Hepatocyte (in vitro differentiated cells): ENCODE results near the gene METTL23. TPM values are rescaled to one million over a fixed set of nuclear protein-coding genes. Genes with fewer than 3 reads are reported as not detected.
A peak's percentile ranks its signal among the peaks of the same experiment; 100 is the strongest.

Experiments used
- DNase-seq: peaks from one replicate; pipeline ENCODE4 v3.0.0-alpha.2; 2016; ENCODE audit warnings: low spot score
- H2AFZ ChIP-seq: fragments of 200-600 bp; sonication (generic); 2 replicates; pipeline ENCODE4 v1.6.0; 2016; ENCODE audit warnings: antibody characterized with exemption, mild to moderate bottlenecking
- H3K27ac ChIP-seq: fragments of 200-600 bp; sonication (generic); 2 replicates; pipeline ENCODE4 v1.5.1; 2016; ENCODE audit warnings: mild to moderate bottlenecking
- H3K27me3 ChIP-seq: fragments of 200-600 bp; sonication (generic); 2 replicates; pipeline ENCODE4 v1.6.1; 2016
- H3K36me3 ChIP-seq: fragments of 200-600 bp; sonication (generic); replicated peaks from 2 replicates; pipeline ENCODE4 v1.5.1; 2016; ENCODE audit warnings: low read depth; ENCODE audit not compliant: insufficient read depth
- H3K4me1 ChIP-seq: fragments of 200-600 bp; sonication (generic); 2 replicates; pipeline ENCODE4 v1.5.1; 2016; ENCODE audit warnings: mild to moderate bottlenecking, moderate library complexity; ENCODE audit not compliant: insufficient read depth
- H3K4me2 ChIP-seq: fragments of 200-600 bp; sonication (generic); 2 replicates; pipeline ENCODE4 v1.6.0; 2016
- H3K4me3 ChIP-seq: fragments of 200-600 bp; sonication (generic); 2 replicates; pipeline ENCODE4 v1.5.1; 2016; ENCODE audit warnings: mild to moderate bottlenecking
- H3K79me2 ChIP-seq: fragments of 200-600 bp; sonication (generic); 2 replicates; pipeline ENCODE4 v1.6.0; 2017; ENCODE audit warnings: mild to moderate bottlenecking
- H3K9me2 ChIP-seq: fragments of 200-600 bp; sonication (generic); replicated peaks from 2 replicates; pipeline ENCODE4 v1.6.0; 2017; ENCODE audit warnings: mild to moderate bottlenecking; ENCODE audit not compliant: insufficient read depth
- H3K9me3 ChIP-seq: fragments of 200-600 bp; sonication (generic); 2 replicates; pipeline ENCODE4 v1.5.1; 2016; ENCODE audit warnings: low read depth, mild to moderate bottlenecking
- H4K20me1 ChIP-seq: fragments of 200-600 bp; sonication (generic); 2 replicates; pipeline ENCODE4 v1.6.0; 2016; ENCODE audit warnings: mild to moderate bottlenecking; ENCODE audit not compliant: insufficient read depth, poor library complexity, severe bottlenecking
- EZH2 ChIP-seq: fragments of 200-600 bp; sonication (generic); IDR thresholded peaks from 2 replicates; pipeline ENCODE4 v1.6.1; 2016; ENCODE audit warnings: antibody characterized with exemption, mild to moderate bottlenecking, borderline replicate concordance
- EZH2phosphoT487 ChIP-seq: fragments of 200-600 bp; sonication (generic); IDR thresholded peaks from one replicate; pipeline ENCODE4 v1.6.1; 2018; ENCODE audit warnings: antibody characterized with exemption, mild to moderate bottlenecking, low read depth, moderate library complexity; ENCODE audit not compliant: unreplicated experiment, severe bottlenecking
- WGBS: methylation state at CpG from one replicate; pipeline ENCODE4 v1.1.6; 2016; ENCODE audit warnings: low lambda C conversion rate; ENCODE audit errors: missing lambda C conversion rate; 5-methylcytosine and 5-hydroxymethylcytosine counted together
- polyA plus RNA-seq: library from polyadenylated mRNA; unstranded; fragments of >200 nt; fragmentation: Nextera tagmentation; extraction: Ambion mirVana; gene quantifications from 2 replicates; pipeline ENCODE4 v1.2.1, GENCODE V29; 2016
- total RNA-seq: library from RNA; depleted of rRNA; stranded (reverse); fragments of >200 nt; gene quantifications from 2 replicates; pipeline ENCODE4 v1.2.3, GENCODE V29; 2014
- TF ChIP-seq, protein P1 (sequence below): fragments of 200-600 bp; sonication (generic); IDR thresholded peaks from 2 replicates; pipeline ENCODE4 v1.5.1; 2016; ENCODE audit warnings: antibody characterized with exemption, mild to moderate bottlenecking; ENCODE audit not compliant: poor library complexity

Gene METTL23
- total and polyA plus RNA-seq, 2 experiments from 2014 or later: 36.6 to 56.5 TPM

- H3K36me3 ChIP-seq: no peaks in the 10 kb centered on the region
- TF ChIP-seq EZH2: no peak
- TF ChIP-seq, protein P1, sequence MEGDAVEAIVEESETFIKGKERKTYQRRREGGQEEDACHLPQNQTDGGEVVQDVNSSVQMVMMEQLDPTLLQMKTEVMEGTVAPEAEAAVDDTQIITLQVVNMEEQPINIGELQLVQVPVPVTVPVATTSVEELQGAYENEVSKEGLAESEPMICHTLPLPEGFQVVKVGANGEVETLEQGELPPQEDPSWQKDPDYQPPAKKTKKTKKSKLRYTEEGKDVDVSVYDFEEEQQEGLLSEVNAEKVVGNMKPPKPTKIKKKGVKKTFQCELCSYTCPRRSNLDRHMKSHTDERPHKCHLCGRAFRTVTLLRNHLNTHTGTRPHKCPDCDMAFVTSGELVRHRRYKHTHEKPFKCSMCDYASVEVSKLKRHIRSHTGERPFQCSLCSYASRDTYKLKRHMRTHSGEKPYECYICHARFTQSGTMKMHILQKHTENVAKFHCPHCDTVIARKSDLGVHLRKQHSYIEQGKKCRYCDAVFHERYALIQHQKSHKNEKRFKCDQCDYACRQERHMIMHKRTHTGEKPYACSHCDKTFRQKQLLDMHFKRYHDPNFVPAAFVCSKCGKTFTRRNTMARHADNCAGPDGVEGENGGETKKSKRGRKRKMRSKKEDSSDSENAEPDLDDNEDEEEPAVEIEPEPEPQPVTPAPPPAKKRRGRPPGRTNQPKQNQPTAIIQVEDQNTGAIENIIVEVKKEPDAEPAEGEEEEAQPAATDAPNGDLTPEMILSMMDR: peak; percentile 5
- H2AFZ ChIP-seq: no peak overlapping the region
- H3K4me1 ChIP-seq: peaks cover 25% of the 10 kb centered on the region
- no peaks in the 10 kb centered on the region for H3K9me2 ChIP-seq
- WGBS: 81% methylated on average over 18 of the region's 18 CpGs
- no peak overlapping the region for H3K4me2 ChIP-seq
- H3K4me3 ChIP-seq: no peak overlapping the region
- no peaks in the 10 kb centered on the region for H3K9me3 ChIP-seq
- no peak overlapping the region for H3K27ac ChIP-seq
- H3K79me2 ChIP-seq: no peaks in the 10 kb centered on the region
- H3K27me3 ChIP-seq: no peaks in the 10 kb centered on the region
- no peaks in the 10 kb centered on the region for H4K20me1 ChIP-seq
- no peak for DNase-seq
Observed at GRCh38 chr17:76683011-76683755, 43.5 kb upstream of the METTL23 start.

- no peak overlapping the region for H3K4me3 ChIP-seq
- H3K9me2 ChIP-seq: no peaks in the 10 kb centered on the region
- H3K36me3 ChIP-seq: no peaks in the 10 kb centered on the region
- no peaks in the 10 kb centered on the region for H3K9me3 ChIP-seq
- no peaks in the 10 kb centered on the region for H4K20me1 ChIP-seq
- peaks cover 34% of the 10 kb centered on the region for H3K4me1 ChIP-seq
- 94% methylated on average over 25 of the region's 25 CpGs for WGBS
- no peak for DNase-seq
- no peak overlapping the region for H2AFZ ChIP-seq
- H3K27ac ChIP-seq: no peak overlapping the region
- H3K79me2 ChIP-seq: no peaks in the 10 kb centered on the region
- no peaks in the 10 kb centered on the region for H3K27me3 ChIP-seq
- no peak overlapping the region for H3K4me2 ChIP-seq
- TF ChIP-seq EZH2: no peak
- TF ChIP-seq, protein P1: no peak
- TF ChIP-seq EZH2phosphoT487: no peak
Observed at GRCh38 chr17:76683921-76684745, 42.5 kb upstream of the METTL23 start.

DNA sequence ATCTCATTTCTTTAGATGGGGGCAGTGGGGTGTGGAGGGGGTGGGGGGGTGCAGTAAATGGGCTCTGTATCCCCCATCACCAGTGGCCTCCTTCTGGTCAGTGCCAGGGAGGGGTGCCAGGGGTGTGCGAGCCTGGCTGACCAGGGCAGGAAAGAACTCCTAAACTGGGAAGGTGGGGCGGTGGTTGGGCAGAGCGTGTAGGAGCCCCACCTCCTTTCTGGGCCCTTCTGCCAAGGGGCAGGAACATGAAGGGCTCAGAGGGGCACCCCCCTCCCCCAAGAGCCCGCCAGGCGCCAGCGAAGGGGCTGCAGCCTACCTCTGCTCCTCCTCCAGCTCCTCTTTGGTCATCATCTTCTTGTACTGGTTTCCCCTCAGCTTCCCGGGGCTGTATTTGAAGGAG lies 41.9 kb upstream of the METTL23 start:
- no peaks in the 10 kb centered on the region for H4K20me1 ChIP-seq
- 97% methylated on average over 7 of the region's 7 CpGs for WGBS
- H3K79me2 ChIP-seq: peaks cover 5% of the 10 kb centered on the region
- peaks cover 37% of the 10 kb centered on the region for H3K4me1 ChIP-seq
- no peak overlapping the region for H3K4me3 ChIP-seq
- H3K36me3 ChIP-seq: no peaks in the 10 kb centered on the region
- no peaks in the 10 kb centered on the region for H3K27me3 ChIP-seq
- no peaks in the 10 kb centered on the region for H3K9me2 ChIP-seq
- TF ChIP-seq, protein P1: no peak
- no peak for TF ChIP-seq EZH2phosphoT487
- TF ChIP-seq EZH2: no peak
- no peak overlapping the region for H3K4me2 ChIP-seq
- no peaks in the 10 kb centered on the region for H3K9me3 ChIP-seq
- H2AFZ ChIP-seq: no peak overlapping the region
- DNase-seq: no peak
- no peak overlapping the region for H3K27ac ChIP-seq
